Measurements from ENCODE around the gene ZDHHC17.
"Not testable (repeated sequence)": the region's sequence is repeated elsewhere in the genome, so short reads cannot be mapped to it uniquely, and the experiment has no call there.

ZDHHC17 gene, protein sequence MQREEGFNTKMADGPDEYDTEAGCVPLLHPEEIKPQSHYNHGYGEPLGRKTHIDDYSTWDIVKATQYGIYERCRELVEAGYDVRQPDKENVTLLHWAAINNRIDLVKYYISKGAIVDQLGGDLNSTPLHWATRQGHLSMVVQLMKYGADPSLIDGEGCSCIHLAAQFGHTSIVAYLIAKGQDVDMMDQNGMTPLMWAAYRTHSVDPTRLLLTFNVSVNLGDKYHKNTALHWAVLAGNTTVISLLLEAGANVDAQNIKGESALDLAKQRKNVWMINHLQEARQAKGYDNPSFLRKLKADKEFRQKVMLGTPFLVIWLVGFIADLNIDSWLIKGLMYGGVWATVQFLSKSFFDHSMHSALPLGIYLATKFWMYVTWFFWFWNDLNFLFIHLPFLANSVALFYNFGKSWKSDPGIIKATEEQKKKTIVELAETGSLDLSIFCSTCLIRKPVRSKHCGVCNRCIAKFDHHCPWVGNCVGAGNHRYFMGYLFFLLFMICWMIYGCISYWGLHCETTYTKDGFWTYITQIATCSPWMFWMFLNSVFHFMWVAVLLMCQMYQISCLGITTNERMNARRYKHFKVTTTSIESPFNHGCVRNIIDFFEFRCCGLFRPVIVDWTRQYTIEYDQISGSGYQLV

DNA sequence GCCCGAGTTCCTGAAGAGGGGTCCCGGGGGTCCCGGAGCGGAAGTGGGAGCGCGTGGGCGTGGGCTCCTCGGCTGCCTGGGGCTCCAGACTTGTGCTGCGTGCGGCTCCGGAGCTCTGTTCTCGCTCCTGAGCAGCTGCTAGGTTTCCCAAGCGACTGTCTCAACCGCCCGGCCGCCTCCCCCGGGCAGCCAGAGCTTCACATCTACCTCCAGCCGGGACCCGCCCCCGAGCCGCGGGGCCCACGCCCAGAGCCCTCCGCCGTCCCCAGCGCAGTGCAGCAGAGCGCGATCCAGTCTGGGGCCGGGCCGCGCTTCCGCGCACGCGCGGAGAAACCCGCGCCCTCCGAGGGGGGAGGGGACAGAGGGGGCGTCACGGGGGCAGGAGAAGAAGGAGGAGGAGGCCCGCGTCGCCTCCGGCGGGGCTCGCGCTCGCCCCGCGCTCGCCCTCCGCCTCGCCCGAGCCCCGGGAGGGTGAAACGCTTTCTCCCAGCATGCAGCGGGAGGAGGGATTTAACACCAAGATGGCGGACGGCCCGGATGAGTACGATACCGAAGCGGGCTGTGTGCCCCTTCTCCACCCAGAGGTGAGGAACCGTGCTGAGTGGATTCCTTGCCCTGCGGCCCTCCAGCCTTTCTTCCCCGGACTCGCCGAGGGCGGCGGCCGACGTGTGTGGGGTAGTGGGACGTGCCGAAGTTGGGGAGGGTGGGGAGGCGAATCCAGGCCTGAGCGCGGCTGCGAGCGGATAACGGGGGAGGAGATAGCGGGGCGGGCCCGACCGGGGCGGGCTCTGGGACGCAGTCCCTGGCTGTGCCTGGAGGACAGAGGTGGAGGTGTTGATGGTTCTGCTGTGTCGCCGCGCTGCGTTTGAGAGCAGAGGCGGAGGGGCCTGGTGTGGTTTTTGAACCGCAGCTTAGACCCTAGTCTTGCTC, at the start of gene ZDHHC17:
Gene ZDHHC17 (plus strand): TSS at position 370 of the 930 bp plus-strand sequence. CDS start 122 bp downstream, at position 492.
- peak; percentile 93 for ATAC-seq
- peak; percentile 93 for DNase-seq

DNA sequence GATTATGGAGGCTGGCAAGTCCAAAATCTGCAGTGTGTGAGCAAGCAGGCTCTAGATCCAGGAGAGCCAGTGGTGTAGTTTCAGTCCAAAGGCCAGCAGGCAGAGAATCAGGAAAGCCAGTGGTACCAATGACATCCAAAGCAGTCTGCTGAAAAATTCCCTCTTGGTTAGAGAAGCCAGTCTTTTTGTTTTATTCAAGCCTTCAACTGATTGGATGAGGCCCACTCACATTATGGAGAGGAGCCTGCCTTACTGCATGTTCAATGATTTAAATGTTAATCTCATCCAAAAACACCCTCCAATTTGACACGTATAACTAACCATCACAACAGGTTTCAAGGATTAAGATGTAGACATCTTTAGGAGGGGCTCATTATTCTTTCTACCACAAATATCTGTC, 49.5 kb upstream of the ZDHHC17 start:
- no peak for DNase-seq
- ATAC-seq: no peak

DNA sequence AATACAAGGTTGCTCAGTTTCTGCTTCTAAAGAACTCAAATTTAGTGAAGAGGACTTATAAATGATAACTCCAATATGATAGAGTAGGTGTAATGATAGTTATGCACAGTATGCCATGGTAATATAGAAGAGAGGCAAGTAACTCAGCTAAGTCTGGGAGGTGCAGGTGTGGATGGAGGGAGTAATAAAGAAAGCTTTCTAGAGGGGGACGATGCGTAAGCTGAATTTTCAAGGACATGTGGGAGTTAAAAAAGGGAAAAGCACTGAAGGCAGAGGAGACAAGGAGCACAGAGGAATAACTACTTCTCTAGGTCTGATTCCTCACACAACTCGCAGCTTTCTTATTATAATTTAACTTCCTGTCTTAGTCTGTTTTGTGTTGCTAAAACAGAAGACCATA, 49.1 kb upstream of the ZDHHC17 start:
- no peak for DNase-seq
- ATAC-seq: no peak

DNA sequence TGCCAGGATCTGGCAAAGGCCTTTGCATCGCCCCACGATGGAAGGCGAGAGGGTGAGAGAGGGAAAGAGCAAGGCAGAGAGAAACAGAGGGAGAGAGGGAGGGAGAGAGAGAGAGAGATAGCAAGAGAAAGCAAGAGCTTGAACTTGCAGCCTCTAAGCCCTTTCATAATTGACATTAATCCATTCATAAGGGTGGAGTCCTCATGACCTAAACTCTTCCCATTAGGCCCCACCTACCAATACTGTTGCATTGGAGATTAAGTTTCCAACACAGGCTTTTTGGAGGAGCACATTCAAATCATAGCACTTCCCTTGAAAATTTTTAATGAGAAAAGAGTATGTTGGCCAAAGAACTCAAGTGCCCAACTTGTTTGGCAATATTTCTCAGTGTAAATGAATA, 48.6 kb upstream of the ZDHHC17 start:
- no peak for ATAC-seq
- DNase-seq: no peak

DNA sequence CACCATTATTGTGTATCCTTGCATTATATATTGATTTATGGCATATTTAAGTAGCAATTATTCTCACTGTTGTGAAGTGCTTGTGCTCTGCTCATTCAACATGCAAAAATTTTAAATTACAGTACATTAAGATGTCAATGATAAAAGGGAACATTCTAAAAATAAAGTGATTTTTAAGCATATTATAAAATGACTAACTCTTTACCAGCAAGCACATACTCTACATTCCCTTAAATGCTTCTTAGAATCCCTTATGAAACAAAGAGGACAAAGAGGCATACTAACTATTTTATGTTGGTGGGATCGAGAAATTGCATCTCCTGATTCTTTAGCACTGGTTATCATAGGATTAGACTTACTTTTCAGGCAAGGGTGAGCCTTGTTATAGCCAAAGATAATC, 46.6 kb upstream of the ZDHHC17 start:
- ATAC-seq (no peak), DNase-seq (no peak)

DNA sequence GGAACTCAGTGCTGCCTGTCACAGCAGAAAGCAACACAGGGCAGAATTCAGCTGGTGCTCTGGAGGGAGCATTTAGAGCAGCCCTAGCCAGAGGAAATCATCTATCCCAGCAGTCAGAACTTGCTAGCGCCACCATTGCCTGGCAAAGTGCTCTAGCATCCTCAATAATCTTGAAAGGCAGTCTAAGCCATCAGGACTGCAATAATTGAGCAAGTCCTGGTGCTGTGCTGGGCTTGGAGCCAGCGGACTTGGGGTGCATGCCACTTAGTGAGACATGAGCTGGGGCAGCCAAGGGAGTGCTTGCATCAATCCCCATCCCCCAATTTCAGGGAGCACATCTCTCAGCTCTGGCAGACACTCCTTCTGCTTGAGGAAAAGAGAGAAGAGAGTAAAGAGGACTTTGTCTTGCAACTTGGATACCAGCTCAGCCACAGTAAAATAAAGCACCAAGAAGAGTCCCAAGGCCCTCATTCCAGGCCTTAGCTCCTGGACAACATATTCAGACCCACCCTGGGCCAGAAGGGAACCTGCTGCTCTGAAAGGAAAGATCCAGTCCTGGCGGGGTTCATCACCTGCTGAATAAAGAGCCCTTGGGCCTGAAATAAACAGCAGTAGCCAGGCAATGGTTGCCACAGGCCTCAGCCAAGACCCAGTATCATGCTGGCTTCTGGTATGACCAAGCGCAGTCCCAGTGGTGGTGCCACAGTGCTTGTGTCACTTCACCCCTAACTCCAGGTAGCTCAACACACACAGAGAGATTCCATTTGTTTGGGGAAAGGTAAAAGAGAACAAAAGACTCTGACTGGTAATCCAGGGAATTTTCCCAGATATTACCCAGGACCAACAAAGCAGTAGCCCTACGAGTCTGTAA, 44.5 kb upstream of the ZDHHC17 start:
- ATAC-seq (no peak), DNase-seq (no peak)

DNA sequence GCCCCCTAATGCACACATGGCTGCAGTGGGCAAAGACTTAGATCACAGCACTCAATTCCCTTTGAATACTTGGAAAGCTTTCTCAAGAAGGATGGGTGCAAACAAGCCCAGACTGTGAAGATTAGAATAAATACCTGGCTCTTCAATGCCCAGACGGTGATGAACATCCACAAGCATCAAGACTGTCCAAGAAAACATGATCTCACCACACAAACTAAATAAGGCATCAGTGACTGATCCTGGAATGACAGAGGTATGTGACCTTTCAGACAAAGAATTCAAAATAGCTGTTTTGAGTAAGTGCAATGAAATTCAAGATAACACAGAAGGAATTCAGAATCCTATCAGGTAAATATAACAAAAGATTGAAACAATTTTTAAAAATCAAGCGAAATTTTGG, 43.8 kb upstream of the ZDHHC17 start:
- DNase-seq (no peak), ATAC-seq (no peak)

DNA sequence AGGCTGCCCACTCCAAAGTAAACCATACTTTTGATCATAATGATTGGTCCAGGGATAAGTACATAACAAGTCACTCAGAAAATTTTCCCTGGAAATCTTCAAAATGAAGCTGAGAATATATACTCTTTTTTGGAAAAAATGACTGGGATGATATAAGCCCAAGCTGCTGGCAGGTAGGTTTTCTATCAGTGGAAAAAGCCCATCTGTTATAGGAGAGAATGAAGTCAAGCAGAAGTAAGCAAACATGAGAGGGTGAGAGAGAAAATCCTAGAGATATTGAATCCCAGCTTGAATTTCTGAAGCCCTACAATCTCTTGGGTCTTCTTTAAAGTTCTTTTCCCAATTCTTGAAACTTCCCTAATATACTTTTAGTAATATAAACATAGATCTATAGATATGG, 37.3 kb upstream of the ZDHHC17 start:
- no peak for ATAC-seq
- no peak for DNase-seq

DNA sequence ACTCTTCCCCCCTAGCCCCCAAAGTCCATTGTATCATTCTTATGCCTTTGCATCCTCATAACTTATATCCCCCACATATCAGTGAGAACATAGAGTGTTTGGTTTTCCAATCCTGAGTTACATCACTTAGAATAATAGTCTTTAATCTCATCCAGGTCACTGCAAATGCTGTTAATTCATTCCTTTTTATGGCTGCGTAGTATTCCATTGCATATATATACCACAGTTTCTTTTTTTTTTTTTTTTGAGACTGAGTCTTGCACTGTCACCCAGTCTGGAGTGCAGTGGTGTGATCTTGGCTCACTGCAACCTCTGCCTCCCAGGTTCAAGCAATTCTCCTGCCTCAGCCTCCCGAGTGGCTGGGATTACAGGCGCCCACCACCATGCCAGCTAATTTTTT, 31.7 kb upstream of the ZDHHC17 start:
- ATAC-seq, DNase-seq: not testable (repeated sequence)

DNA sequence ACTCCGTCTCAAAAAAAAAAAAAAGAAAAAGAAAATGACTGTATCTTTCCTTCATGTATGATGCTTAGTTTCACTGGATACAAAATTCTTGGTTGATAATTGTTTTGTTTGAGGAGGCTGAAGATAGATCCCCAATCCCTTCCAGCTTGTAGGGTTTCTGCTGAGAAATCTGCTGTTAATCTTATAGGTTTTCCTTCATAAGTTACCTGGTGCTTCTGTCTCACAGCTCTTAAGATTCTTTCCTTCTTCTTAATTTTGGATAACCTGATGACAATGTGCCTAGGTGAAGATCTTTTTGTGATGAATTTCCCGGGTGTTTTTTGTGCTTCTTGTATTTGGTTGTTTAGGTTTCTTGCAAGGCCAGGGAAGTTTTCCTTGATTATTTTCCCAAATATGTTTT, 26.2 kb upstream of the ZDHHC17 start:
- not testable (repeated sequence) for ATAC-seq, DNase-seq

DNA sequence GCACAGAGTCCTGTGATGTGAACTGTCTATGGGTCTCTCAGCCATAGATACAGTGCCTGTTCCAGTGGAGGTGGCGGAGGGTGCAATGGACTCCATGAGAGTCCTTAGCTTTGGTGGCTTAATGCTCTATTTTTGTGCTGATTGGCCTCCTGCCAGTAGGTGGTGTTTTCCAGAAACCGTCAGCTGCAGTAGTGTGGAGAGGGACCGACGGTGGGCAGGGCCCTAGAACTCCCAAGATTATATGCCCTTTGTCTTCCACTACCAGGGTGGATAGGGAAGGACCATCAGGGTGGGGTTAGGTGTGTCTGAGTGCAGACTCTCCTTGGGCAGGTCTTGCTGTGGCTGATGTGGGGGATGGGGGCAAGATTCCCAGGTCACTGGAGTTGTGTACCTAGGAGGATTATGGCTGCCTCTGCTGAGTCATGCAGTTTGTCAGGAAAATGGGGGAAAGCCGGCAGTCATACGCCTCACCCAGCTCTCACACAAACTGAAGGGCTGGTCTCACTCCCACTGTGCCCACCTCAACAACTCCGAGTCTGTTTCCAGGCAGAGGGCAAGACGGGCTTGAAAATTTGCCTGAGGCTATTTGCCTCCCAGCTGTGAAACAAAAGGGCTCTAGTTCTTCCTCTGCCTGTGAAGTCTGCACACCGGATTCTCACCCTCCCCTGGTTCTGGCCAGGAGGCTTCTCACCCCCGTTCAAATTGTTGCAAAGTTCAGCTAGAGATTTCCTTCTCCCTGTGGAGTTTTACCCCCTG, 24.9 kb upstream of the ZDHHC17 start:
- no peak for ATAC-seq
- DNase-seq: no peak

DNA sequence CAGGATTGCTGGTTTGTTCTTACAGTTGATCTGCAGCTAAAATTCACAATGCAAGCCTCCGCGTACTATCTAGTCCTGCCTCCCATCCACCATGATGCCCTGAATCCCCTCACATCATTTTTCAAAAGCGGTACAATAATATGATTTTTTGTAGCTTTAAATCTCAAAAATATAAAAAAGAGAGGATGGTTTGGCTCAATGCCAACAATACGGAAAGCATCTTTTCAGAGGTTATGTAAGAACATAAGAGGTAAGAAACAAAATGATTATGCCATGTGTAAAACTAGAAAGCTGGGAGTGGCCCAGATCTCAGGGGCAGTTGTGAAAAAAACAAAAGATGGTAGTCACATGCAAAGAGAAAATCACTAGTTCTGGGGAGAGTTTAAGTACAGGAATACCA, 24.0 kb upstream of the ZDHHC17 start:
- ATAC-seq (no peak), DNase-seq (no peak)

DNA sequence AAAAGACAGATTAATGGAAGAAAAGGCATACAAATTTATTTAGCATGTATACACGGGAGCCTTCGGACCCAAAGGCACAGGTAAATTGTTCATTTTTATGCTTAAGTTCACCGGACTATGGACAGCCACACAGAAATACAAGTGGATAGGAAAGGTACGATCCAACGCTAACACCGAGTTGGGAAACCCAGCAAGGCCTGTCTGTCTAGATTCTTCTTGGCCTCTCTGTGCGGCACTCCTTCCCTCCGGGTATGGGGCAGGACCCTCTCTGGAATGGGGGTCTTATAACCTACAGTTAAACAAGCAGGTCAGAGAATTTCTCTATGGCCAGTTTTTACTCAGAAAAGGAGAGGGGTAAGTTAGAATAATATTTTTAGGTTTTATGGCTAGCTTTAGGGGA, 23.4 kb upstream of the ZDHHC17 start:
- DNase-seq: no peak
- no peak for ATAC-seq

DNA sequence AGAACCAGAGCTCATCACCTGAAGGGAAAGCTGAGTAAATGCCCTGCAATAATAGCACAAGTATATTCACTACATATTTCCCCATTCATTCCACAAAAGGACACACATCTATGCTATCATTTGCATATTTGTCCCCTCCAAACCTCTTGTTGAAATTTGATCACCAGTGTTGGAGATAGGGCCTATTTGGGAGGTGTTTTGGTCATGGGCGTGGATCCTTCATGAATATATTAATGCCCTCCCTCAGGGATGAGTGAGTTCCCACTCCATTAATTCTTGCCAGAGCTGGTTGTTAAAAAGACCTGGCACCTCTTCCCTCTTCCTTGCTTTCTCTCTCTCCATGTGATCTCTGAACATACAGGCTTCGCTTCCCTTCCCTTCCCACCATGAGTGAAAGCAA, 18.6 kb upstream of the ZDHHC17 start:
- no peak for ATAC-seq
- DNase-seq: no peak

DNA sequence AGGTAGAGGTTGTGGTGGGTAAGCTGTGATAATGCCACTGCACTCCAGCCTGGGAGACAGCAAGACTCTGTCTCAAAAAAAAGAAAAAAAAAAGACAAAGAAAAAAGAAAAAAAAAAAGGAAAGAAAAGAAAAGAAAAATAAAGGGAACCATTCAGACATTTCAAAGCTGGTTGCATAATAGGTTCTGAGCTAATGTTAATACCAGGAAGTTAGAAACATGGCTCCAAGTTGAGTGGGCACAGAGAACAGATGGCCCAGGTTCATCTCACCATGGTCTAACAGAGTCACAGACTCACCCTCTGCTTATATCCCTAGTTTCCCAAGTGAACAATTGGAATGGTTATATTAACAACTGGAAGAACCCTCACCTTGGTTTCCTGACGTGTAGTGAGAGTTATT, 17.4 kb upstream of the ZDHHC17 start:
- DNase-seq (no peak), ATAC-seq (no peak)

DNA sequence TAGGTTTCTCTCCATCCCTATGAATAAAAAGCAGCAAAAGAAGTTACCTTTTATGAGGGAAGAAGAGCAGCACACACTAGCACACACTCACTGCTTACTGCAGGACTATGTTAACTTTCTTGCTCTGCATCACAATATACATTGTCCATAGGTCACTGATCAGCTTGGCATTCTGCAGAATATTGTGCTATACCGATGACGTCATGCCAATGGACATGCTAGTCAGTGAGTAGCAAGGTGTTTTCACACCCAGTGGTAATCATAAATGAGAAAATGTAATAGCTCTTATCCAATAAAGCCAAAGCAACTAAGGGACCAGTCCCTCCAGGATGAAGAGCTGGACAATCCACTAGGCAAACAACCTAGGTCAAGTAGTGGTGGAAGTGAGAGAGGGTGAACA, 16.7 kb upstream of the ZDHHC17 start:
- ATAC-seq (no peak), DNase-seq (no peak)

DNA sequence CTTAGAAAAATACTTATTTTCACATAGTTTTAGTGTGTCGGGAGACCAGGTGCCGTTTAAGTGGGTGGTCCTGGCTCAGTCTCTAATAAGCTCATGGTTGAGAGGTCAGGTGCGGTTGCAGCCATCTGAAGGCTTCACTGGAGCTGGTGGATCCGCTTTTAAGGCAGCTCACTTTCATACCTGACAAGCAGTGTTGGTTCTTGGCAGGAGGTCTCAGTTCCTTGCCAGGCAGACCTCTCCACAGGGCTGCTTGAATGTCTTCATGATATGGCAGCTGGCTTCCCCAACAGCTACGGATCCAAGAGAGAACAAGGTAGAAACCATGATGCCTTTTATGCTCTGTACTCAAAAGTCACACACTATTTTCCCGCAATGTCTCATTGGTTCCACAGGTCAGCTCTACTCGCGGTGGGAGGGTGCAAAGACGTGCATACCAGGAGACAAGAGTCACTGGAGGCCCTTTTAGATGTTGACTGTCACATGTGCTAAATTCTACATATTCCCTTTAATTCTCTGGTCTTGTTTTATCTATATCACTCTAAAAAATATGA, 8.0 kb upstream of the ZDHHC17 start:
- no peak for DNase-seq
- ATAC-seq: no peak

DNA sequence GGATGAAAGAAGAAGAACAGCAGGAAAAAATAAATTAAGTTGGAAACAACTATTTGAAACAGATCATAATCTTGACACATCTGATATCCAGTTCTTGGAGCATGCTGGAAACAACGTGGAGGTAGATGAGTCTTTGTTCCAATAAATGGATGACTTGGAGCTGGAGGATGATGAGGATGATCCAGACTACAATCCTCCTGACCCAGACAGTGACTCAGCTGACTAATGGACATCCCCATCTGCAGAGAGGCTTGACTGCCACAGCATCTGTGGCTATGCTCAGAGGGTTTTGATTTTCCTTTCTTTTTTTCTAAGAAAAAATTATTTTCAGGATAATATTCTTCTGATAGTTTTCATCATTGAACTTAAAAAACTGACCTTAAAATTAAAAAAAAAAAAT, 6.2 kb upstream of the ZDHHC17 start:
- DNase-seq (no peak), ATAC-seq (no peak)

DNA sequence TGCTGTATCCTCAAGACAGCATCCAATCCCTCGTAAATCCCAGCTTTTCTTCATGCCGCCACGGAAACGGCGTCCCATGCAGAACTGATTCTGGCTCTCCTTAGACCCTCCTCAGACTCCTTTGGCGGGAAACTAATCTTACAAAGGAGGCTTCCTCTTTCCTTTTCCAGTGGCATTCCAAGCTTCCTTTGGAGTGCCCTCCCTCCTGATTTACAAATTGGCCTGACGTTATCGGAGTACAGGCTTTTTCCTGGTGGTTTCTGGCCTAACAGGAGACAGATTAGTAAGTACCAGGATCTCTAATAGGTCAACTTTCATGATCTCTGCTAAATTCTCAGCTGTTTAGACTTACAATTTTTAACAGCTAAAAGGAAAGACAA, 1.3 kb upstream of the ZDHHC17 start:
- DNase-seq: no peak
- ATAC-seq: no peak

DNA sequence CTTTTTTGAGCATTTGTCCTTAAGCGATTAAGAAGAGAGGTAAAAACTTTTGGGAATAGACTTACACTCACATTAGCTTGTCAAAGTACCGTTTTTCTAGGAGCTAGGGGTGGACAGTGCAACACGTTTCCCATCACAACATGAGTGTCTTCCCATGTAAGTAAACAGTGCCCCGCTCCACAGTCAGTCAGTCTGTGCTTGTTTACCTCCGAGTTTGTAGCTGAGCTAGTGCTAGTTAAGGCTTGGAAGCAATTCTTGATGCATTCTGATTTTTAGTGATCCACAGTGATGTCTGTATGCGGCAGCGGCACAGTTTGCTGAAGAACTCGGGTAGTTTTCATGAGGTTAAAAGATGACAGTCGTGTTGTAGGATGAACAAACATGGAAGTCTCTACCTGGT, 941 bp downstream of the ZDHHC17 start:
- ATAC-seq: no peak
- DNase-seq: no peak

DNA sequence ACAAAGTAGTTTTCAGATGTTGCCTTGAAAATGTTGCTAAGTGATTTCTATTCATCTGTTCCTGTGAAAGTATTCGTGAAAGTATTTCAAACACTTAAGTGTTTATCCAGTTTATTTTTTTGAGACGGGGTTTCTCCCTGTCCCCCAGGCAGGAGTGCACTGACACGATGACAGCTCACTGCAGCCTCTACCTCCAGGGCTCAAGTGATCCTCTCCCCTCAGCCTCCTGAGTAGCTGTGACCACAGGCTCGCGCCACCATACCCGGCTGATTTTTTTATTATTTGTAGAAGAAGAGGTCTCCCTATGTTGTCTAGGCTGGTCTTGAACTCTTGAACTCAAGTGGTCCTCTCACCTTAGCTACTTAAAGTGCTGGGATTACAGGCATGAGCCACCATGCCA, 1.7 kb downstream of the ZDHHC17 start:
- ATAC-seq (no peak), DNase-seq (no peak)
